Mucosa of gallbladder (tissue), 1 donor: ENCODE results near the gene TBATA. TPM values are rescaled to one million over a fixed set of nuclear protein-coding genes. Genes with fewer than 3 reads are reported as not detected.

Experiments used
- DNase-seq: peaks from one replicate; pipeline ENCODE4 v3.0.0-alpha.2; 2020; ENCODE audit warnings: low spot score
- total RNA-seq: library from RNA; stranded (reverse); gene quantifications from one replicate; pipeline ENCODE4 v1.2.1, GENCODE V29; 2021
- donor health status: DM: no; HTN: no; CAD: no.

The TBATA gene
- total RNA-seq, 1 donor from 2014 or later = not detected

DNA sequence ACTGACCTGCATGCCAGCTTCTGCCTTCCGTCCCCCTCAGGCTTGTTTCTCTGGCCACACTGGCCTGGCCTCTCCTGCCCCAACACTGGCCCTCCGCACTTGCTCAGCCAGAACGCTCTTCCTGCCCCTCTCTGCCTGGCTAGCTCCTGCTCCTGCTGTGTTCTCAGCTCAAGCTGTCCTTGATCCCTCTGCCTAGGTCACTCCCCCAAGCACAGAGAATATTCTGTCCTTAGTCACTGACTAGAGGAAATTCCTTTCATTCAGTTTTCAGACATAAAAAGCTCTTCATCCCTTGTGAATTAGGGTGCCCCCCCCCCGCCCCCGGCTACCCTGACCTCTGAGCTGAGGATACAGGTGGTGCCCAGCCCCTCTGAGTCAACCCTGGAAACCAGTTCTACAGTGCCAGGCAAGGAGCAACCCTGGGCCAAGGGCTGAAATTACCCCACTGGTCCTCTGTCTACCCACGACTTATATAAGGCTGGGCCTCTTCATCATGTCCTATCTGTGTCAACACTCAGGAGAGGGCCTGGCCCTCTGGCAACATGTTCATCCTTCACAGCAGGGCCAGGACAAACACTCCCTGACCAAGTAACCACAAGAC, 23.9 kb upstream of the TBATA start:
- no peak for DNase-seq

DNA sequence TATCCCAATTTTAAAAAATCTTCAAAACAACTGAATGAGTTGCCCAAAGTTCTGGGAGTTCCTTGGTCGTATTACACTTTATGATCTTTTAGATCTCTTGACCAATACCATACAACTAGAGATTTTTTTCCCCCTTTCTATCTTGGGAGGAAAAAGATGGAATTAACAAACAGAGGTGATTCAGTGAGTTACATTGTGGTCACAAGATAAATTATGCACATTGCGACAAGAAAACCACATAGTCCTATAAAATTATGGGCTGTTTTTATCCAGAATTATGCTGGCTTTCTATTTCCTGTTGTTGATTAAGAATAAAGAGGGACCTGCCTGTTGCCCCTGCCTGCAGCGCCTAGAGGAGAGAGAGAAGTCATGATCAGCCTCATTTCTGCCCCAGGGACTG, 22.4 kb upstream of the TBATA start:
- DNase-seq = no peak

DNA sequence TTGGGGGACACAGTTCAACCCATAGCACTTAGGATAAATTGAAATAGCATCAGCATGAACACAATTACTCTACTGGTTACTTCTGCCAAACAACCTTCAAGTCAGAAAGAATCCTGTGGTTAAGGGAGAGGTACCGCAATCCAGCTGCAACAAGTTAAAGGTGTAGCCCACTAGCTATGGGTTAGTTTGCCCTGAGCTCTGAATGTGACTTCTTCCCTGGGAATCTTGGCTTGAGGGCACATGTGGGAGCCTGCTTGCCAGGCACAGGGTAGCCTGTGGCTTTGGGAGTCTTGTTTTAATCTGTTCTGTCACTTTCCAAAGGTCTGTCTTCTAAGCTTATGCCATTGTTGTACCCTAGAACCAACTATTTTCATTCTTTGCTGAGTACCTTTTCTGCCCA, 21.7 kb upstream of the TBATA start:
- DNase-seq = no peak

DNA sequence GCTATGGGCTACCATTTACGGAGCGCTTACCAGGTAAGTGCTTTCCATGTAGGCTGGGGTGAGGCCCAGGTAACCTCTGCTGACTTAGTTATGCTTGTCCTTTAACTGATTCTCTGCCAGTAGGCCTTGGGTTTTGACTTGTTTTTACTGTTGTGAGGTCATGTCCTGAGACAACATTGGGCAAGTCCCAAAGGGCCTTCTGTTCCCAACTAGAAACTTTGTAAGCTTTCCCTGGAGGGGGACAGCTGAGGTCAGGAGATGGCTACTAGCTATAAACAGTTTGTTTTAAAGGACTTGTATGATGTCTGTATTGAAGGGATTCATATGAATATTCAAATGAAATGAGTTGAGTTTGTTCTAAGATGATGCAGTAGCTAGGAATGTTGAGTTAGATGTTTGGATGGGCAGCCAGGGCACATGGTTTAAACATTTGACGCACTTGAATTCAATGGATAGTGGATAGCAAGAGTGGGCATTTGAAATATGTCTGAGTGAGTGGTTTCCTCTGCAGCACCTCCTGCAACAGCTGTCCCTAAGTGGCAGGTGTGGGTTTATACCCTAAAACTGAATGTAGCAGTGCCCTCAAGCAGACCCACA, 20.5 kb upstream of the TBATA start:
- DNase-seq = no peak

DNA sequence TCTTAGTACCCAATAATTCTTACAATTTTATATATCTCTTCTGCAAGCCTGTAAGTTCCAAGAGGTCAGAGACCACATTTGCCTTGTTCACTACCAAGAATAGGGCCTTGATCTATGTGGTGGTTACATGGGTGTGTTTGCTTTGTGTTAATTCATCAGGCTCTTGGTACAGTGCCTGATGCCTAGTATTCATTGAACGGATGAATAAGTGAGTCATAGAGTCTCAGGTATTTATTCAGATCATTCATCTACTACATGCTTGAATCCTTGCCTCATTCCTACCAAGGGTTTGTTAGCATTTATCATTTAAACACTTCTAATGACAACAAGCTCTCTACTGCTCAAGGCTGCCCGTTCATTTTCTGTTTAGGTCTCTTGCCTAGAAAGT, 19.2 kb upstream of the TBATA start:
- no peak for DNase-seq

DNA sequence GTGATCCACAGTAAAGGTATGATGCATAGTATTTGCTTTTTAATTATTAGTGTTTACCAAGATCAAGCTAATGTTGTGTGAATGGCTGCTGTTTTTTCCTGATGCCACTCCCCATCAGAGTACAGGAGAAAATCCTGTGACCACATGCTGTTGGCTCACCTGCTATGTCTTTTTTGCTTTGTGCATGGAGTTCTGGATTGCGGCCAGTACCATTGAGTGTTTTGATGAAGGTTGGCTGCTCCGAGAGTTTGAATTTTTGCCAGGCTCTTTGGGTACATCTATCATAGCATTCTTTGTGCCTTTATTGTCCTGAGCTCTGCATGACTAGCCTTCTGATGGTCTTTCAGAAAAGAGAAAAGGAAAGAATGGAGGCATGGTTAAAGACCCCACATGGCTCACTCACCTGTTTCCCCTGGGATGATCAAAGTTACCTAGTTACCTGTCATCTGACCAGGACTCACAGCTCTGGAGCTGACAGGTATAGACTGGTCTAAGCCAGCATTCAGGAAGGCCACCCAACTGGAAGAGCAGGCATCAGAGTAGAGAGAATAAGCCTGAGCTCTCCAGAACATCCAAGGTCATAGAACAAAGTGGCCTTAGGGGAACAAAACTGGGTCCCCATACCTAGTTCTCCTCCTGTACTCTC, 18.7 kb upstream of the TBATA start:
- DNase-seq = peak; percentile 78

DNA sequence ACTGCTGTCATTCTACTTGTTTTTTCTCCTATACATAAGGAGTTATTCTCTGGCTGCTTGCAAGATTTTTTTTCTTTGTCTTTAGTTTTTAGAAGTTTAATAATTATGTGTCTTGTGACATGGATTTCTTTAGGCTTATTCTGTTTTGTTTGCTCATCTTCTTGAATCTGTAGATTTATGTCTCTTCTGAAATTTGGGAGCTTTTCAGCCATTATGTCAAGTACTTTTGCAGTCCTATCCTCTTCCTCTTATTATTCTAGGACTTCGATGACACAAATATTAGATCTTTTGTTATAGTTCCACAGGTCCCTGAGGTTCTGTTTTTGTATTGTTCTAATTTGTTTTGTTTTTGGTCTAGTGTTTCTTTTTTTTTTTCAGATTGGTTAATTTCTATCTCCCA, 16.7 kb upstream of the TBATA start:
- no peak for DNase-seq

DNA sequence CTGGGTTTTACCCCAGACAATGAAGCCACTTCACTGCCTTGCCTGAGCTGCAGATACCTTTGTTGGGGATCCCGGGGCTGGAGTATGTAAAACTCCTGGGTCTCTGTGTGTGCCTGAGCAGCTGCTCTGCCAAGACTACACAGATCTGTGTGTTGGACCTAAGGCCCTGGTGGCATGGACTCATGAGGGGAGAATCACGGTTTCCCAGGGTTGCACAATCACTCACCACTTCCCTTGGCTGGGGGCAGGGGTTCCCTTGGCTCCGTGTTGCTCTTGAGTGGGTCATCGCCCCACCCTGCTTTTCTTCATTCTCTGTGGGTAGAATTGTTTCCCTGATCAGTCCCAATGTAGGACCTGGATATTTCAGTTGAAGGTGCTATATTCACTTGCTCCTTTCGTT, 13.9 kb upstream of the TBATA start:
- no peak for DNase-seq

DNA sequence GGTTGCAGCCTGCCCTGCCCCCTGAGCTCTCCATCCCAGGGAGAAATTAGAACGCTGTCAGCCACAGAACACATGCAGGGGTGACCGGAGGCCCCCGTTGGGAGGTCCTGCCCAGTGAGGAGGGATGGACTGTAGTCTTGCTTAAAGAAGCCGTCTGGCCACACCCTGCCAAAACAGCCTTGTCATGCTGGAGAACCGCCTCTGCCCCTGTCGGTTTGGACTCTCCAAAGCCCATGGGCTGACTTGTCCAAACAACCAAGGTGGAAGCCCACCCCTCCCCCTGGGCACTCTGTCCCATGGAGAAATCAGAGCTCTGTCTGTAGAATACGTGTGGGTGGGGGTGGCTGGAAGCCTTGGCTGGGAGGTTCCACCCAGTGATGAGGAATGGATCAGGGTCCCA, 12.7 kb upstream of the TBATA start:
- DNase-seq = peak; percentile 9

DNA sequence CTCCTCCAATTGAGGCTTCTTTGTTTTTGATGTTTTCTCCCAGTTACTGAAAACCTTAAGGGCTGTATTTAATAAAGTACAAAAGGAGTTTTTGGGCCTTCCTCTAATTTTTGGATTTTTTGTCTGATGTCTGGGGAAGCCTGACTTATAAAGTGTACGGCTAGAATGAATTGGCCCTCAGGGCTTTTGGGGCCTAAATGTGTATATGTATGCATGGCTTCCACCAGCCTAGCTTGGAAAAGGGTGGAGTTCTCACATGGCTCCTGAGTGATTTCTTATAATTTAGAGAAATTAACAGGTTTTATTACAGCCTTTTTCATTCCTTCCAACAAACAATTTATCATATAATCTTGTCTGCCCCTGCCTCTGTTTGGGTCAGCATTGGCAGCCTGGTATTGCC, 10.4 kb upstream of the TBATA start:
- no peak for DNase-seq

DNA sequence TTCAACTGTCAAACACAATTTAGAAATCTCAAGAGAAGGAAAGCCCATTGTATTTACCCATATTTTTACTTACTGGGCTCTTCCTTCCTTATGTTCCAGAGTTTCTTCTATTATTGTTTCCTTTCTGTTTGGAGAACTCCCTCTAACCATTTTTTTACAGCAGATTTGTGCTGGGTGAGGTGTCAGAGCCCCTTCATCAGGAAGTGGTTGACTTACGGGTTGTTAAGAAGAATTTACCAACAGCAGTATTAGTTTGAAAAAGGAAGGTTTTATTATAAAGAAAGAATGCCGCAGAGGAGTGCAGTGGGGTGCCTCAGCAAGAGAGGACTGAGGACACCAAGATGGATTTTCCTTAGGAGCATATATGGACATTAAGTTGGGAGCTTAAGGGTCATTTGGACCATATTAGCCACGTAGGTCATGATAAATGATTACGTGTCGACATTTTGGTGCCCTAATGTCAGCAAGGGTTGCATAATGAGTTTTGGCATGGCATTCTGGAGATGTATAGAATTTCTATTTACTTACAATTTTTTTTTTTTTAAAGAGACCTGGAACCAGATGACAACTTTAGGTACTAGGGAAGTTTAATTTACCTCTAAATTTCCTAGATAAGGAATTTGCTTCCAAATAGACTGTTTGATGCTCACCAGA, 6.3 kb upstream of the TBATA start:
- DNase-seq = no peak

DNA sequence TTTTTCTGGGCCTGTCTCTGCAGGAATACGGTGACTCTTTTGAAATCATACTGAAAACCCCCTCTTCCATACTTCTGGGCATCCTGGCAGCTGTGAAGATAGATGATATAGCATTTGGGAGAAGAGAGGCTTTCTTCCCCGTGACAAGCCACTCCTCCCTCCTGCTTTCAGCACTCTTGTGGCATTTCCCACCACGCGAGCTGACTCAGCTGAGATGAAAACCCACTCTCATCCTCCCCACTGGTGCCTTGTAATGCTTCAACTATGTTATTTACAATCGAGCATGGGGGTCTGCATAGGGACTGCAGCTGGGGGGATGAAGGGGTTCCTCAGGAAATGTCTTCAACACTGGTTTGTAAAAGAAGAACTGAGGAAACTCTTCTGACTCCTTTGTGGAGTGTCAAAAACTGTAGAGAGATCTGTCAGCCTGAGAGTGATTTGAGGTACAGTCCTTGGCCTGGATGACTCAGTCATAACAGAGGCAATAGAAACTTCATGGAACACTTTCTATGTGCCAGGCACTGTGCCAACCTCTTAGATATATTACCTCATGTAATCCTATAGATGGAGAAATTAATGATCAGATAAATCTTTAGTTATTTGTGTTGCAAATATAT, 1.7 kb upstream of the TBATA start:
- DNase-seq = no peak

DNA sequence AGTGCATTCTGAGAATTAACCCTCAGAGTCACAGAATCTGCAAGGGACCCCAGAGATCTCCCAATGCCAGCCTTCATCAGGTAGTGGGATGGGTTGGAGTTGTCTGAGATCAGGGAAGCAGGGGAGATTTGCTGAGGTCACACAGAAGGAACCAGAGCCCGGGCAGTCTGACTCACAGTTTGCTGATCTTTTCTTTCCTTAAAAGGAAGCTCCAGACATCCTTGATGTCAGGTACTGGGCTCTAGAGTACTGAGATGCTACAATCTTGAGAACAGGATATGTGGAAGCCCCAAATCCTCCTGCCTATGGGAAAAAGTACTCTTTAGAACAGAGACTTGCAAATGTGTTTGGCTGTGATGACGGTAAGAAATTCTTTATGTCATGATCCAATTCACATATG, 706 bp downstream of the TBATA start:
- DNase-seq = no peak

DNA sequence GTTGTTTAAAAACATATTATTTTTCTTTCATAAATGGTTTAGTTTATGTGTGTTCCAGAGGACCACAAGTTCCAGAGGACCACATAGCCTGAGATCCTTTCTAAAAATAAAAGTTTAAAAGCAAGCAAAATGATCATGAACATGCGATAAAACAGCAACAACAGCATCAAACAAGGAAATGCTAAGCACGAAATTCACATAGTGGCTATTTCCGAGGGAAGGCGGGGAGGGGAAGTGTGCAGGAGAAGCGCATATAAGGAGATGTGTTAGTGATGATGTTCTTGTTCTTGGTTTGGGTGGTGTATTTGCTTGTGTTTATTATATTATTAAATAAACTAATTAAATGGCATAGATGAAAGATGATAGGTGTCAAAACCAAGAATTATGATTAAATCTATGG, 1.2 kb downstream of the TBATA start:
- DNase-seq = no peak

DNA sequence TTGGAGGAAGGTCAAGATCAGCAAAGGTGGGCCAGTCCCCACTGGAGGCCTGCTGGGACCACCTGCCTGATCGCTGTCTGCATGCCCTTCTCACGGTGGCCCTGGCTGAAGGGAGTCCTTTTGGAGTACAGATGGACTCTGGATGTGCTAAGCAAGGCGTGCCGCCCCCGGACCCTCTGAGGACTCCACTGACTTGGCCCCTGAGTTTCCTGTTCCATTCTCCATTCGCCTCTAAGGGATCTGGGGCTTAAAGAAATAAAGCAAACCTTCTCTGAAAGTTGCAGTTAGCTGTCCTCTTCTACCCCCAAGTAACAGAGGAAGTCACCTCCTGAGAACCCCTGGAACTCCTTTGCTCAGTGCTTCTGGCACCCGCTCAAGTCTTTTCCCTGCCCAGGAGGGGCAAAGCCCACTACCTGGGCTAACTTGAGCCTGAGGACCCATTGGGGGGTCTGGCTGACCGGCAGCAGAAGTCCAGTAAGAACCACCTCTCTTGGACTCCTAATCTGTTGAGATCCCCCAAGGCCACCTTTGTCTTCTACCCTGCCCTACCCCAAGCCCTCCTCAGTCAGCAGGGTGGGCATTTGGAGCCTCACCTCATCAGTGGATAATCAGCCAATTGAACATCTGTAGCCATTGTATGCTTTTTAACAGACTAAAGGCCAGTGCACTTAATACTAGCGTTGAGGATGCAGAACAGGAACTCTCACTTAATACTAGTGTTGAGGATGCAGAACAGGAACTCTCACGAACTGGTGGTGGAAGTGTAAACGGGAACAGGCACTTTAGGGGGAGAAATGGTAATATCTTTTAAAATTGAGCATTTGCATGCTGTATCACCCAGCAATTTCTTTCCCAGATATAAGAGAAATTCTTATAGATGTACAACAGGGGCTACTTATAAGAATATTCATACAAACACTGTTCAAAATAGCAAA, 2.2 kb downstream of the TBATA start:
- no peak for DNase-seq

DNA sequence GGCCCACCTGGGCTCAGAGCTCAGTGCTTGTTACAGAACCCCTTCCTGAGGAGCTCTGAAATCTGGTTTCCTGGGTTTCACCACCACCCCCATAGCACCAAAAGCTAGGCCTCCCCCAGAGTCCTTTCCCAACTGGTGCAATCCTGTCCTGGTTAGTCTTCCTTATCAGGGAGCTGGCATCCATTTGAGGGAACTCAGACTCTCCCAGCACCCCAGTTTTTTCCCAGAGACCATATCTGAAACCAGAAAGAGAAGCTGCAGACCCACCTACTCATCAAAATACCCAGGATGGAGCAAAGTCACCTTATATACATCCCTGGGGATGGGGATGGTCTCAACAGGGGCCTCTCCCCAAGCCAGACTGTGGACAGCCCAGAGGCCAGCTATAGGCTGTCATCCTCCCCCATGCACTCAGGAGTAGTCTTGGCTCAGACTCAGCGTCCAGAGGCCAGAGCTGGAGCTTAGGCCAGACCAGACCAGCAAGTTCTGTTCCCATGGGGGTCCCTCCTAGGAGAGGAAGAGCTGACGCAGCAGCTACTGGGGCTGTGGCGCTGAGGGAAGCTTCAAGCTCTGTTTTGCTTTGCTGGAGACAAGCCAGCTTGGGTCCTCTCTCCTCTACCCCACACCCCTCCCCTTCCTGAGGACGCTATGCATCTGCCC, 3.0 kb downstream of the TBATA start:
- DNase-seq = no peak

DNA sequence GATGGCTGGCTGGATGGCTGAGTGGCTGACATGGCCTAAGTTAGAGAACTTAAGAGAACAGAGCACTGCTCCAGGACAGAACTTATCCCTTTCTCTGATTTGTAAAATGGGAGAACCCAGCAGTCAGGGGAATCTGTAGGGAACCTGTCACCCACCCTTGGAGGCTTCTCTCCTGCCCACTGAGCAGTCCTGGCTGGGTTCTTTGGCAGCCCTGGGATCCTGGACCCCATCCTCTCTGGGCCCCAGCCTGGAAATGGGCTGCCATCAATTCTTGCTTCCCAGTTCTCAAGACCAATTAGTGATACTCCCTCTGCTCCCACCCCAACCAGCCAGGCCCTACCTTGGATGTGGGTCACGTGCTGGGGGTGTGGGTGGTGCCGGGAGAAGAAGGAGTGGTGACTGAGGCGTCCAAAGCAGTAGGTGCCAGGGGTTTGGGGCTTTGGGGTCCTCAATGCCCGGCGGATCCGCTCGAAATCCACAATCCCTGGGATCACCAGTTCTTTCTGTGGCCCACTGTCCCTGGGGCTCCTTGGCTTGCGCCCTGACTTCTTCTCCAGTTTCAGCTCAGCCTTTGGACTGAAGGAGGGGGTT, 3.6 kb downstream of the TBATA start:
- DNase-seq = no peak

DNA sequence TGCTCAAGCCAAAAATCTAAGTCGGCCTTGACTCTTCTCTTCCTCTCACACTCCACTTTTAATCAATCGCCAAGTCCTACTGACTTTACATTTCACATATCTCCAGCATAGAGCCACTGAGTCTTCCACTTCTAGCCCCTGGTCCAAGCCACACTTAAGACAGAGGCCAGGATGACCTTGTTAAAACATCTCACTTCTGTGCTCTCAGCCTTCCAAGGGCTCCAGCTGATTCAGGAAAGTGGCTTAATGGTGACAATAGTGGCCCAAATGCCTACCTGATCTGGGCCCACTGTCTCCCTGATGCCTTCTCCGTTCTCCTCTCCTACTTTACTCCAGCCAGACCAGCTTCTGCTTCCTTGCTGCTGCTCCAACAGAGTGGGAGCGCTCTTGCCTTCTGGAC, 4.4 kb downstream of the TBATA start:
- no peak for DNase-seq

DNA sequence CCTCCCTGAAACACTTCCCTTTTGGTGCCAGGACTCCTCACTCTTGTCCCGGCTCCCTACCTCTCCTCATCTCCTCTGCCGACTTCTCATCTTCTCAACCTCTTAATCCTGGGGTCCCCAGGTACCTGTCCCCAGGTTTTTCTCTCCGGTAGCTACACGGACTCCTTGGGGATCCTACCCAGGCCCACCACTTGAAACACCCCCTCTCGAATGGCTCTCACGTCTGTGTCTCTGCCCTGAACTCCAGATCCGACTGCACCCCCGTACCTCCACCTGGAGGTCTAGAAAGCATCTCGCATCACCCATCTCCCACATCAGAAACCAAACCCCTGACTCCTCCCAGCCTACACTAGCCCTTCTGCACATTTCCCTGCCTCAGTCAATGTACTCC, 4.8 kb downstream of the TBATA start:
- DNase-seq = no peak

DNA sequence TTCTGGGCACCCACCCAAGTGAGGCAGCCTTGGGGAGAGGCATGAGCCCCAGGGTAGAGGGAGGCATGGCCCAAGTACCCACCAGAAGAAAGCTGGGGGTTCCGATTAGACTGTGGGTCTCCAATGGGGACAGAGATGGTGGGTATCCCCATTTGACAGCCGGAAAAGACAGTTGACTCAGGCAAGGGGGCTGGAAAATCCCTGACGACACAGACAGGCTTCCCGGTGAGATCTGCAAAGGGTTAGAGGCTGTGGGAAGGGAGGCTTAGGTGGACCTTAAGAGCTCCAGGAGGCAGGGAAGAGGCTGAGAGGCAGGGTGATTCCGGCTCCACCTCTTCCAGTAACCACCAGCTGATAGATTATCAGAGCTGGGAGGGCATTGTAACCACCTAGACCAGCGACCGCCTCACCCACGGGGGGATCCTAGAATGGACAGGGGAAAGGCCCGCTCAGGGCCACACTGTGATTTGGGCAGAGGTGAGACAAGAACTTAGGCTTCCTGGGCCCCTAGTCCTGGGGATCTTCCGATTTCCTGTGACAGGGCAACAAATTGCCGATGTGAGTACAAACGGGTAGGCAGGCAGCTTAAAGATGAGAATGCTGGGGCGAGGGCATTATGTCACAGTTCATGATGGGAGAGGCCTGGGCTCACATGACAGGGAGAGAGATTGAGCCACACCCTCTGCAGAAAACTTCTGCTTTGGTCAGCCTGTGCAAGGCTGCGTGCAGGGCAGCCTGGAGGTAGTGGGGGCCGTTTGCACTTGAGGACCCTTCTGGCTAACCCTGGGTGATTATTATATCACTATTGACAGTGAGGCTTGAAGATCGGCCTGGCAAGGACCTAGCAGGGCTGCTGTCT, 5.4 kb downstream of the TBATA start:
- no peak for DNase-seq
